Neural cell (in vitro differentiated cells): ENCODE data around the gene EEF1AKMT3. TPM values are rescaled to one million over a fixed set of nuclear protein-coding genes. Genes with fewer than 3 reads are reported as not detected.

Source experiments
- H2AFZ ChIP-seq: fragments of 200-600, 300-800 bp; sonication (generic), shearing (Covaris generic); 2 replicates; pipeline ENCODE4 v1.6.0; 2014; ENCODE audit warnings: low read depth, mild to moderate bottlenecking, antibody characterized with exemption, low read length, moderate library complexity
- H3F3A ChIP-seq: fragments of 200-600 bp; shearing (Covaris generic); 2 replicates; pipeline ENCODE4 v1.6.1; 2016; ENCODE audit warnings: mild to moderate bottlenecking, moderate library complexity, mixed read lengths, antibody characterized with exemption, low read length; ENCODE audit not compliant: insufficient read depth, poor library complexity, severe bottlenecking
- H3K27ac ChIP-seq: fragments of 200-600, 300-800 bp; sonication (generic), shearing (Covaris generic); 2 replicates; pipeline ENCODE4 v1.5.1; 2014; ENCODE audit warnings: mild to moderate bottlenecking, low read length, moderate library complexity
- H3K27me3 ChIP-seq: fragments of 300-800, 200-600 bp; sonication (generic), shearing (Covaris generic); 2 replicates; pipeline ENCODE4 v1.6.0; 2014; ENCODE audit warnings: mild to moderate bottlenecking, low read depth, low read length, moderate library complexity; ENCODE audit not compliant: insufficient read depth
- H3K36me3 ChIP-seq: fragments of 300-800, 200-600 bp; sonication (generic), shearing (Covaris generic); 2 replicates; pipeline ENCODE4 v1.5.1; 2014; ENCODE audit warnings: mild to moderate bottlenecking, antibody characterized with exemption, low read length, moderate library complexity; ENCODE audit not compliant: insufficient read depth
- H3K4me2 ChIP-seq: fragments of 300-800, 200-600 bp; sonication (generic), shearing (Covaris generic); 2 replicates; pipeline ENCODE4 v1.6.0; 2014; ENCODE audit warnings: mild to moderate bottlenecking, low read length
- H3K4me3 ChIP-seq: fragments of 300-800, 200-600 bp; sonication (generic), shearing (Covaris generic); 2 replicates; pipeline ENCODE4 v1.5.1; 2014; ENCODE audit warnings: mild to moderate bottlenecking, low read length, moderate library complexity
- H3K79me2 ChIP-seq: fragments of 200-600 bp; shearing (Covaris generic); replicated peaks from 2 replicates; pipeline ENCODE4 v1.6.0; 2014; ENCODE audit warnings: mild to moderate bottlenecking, low read length, moderate library complexity; ENCODE audit not compliant: insufficient read depth
- H3K9ac ChIP-seq: fragments of 300-800, 200-600 bp; sonication (generic), shearing (Covaris generic); 2 replicates; pipeline ENCODE4 v1.6.1; 2016; ENCODE audit warnings: mild to moderate bottlenecking, low read length, mixed read lengths
- H3K9me2 ChIP-seq: fragments of 200-600 bp; shearing (Covaris generic); 2 replicates; pipeline ENCODE4 v1.6.1; 2016; ENCODE audit warnings: mild to moderate bottlenecking, low read length, mixed read lengths; ENCODE audit not compliant: insufficient read depth
- H3K9me3 ChIP-seq: fragments of 200-600, 300-800 bp; sonication (generic), shearing (Covaris generic); 2 replicates; pipeline ENCODE4 v1.6.1; 2016; ENCODE audit warnings: mild to moderate bottlenecking, mixed run types, low read length, moderate library complexity, mixed read lengths
- H4K20me1 ChIP-seq: fragments of 200-600 bp; shearing (Covaris generic); 2 replicates; pipeline ENCODE4 v1.6.1; 2016; ENCODE audit warnings: mild to moderate bottlenecking, mixed run types; ENCODE audit not compliant: insufficient read depth
- EP300 ChIP-seq: fragments of 450-650 bp; conservative IDR thresholded peaks from 2 replicates; pipeline ENCODE4 v1.6.1; 2014; ENCODE audit warnings: antibody characterized with exemption, mild to moderate bottlenecking, moderate library complexity; ENCODE audit not compliant: poor library complexity, severe bottlenecking
- EZH2 ChIP-seq: fragments of 200-600, 300-800 bp; shearing (Covaris generic), sonication (generic); IDR thresholded peaks from 2 replicates; pipeline ENCODE4 v1.6.1; 2014; ENCODE audit warnings: antibody characterized with exemption, low read length, borderline replicate concordance, mild to moderate bottlenecking; ENCODE audit not compliant: insufficient read depth, poor library complexity, severe bottlenecking
- MXI1 ChIP-seq: fragments of 450-650 bp; conservative IDR thresholded peaks from 2 replicates; pipeline ENCODE4 v1.6.1; 2014; ENCODE audit warnings: antibody characterized with exemption, mild to moderate bottlenecking; ENCODE audit not compliant: poor library complexity, severe bottlenecking
- POLR2AphosphoS5 ChIP-seq: IDR thresholded peaks from 2 replicates; pipeline ENCODE4 v1.6.1; 2012
- RAD21 ChIP-seq: fragments of 450-650 bp; conservative IDR thresholded peaks from 2 replicates; pipeline ENCODE4 v1.6.1; 2014; ENCODE audit warnings: antibody characterized with exemption, mild to moderate bottlenecking, moderate library complexity
- REST ChIP-seq: IDR thresholded peaks from 2 replicates; pipeline ENCODE4 v1.6.1; 2012; ENCODE audit warnings: borderline replicate concordance
- SMC3 ChIP-seq: fragments of 450-650 bp; conservative IDR thresholded peaks from 2 replicates; pipeline ENCODE4 v1.6.1; 2014; ENCODE audit warnings: antibody characterized with exemption, mild to moderate bottlenecking, moderate library complexity; ENCODE audit not compliant: poor library complexity
- TAF1 ChIP-seq: IDR thresholded peaks from 2 replicates; pipeline ENCODE4 v1.6.1; 2012; ENCODE audit warnings: low read depth
- polyA plus RNA-seq: library from polyadenylated mRNA; depleted of rRNA; stranded (reverse); fragments of >200 nt; gene quantifications from 2 replicates; pipeline ENCODE4 v1.2.3, GENCODE V29; 2014
- TF ChIP-seq, protein P1 (sequence below): fragments of 450-650 bp; IDR thresholded peaks from 2 replicates; pipeline ENCODE4 v1.5.1; 2014; ENCODE audit warnings: antibody characterized with exemption, mild to moderate bottlenecking, moderate library complexity; ENCODE audit not compliant: poor library complexity, severe bottlenecking

EEF1AKMT3 gene
- polyA plus RNA-seq, 1 donor from 2014 or later = 1.6 TPM

- peak overlapping the region; percentile 95 for H3K9ac ChIP-seq
Measured at GRCh38 chr12:57739387-57739786, 33.0 kb upstream of the EEF1AKMT3 start.

DNA sequence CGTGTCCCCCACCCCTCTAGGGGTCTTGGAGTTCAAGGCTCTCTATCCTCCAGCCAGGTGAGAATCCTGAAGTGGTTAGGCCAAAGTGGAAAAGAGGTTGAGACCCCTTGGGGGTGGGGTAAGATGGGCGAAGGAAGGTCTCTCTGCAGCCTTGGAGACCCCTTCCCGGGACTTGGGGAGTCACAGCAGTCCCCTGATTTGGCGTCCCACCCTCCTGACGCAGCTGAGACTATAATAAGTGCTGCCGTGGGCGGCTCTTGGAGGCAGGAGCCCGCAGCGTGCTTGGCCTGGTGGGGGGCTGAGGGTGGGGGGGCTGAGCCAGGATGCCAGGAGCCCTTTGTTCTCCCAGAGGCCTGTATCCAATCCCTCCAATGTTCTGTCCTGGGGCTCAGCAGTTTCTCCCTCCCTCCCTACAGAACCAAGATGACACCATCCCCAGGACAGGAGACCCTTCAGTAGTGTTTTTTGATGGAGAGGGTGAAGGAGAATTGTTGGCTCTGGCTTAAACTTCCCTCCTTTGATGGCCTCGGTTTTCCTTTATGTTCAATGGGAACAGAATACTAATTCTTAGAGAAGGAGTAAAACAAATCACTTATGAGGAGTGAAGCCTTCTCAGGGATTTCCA lies 32.4 kb upstream of the EEF1AKMT3 start:
- no peaks in the 10 kb centered on the region for H3K9me3 ChIP-seq
- H3K27me3 ChIP-seq = peaks cover 30% of the 10 kb centered on the region
- no peaks in the 10 kb centered on the region for H3K36me3 ChIP-seq
- H3K9ac ChIP-seq = peak overlapping the region; percentile 31
- H3K4me3 ChIP-seq = peak overlapping the region; percentile 88
- no peak overlapping the region for H3K4me2 ChIP-seq
- H3K79me2 ChIP-seq = no peaks in the 10 kb centered on the region
- H3F3A ChIP-seq = no peaks in the 10 kb centered on the region
- TF ChIP-seq MXI1 (no peak), EP300 (no peak), SMC3 (no peak), REST (no peak), RAD21 (no peak), EZH2 (no peak), POLR2AphosphoS5 (no peak), TAF1 (no peak)
- TF ChIP-seq, protein P1, sequence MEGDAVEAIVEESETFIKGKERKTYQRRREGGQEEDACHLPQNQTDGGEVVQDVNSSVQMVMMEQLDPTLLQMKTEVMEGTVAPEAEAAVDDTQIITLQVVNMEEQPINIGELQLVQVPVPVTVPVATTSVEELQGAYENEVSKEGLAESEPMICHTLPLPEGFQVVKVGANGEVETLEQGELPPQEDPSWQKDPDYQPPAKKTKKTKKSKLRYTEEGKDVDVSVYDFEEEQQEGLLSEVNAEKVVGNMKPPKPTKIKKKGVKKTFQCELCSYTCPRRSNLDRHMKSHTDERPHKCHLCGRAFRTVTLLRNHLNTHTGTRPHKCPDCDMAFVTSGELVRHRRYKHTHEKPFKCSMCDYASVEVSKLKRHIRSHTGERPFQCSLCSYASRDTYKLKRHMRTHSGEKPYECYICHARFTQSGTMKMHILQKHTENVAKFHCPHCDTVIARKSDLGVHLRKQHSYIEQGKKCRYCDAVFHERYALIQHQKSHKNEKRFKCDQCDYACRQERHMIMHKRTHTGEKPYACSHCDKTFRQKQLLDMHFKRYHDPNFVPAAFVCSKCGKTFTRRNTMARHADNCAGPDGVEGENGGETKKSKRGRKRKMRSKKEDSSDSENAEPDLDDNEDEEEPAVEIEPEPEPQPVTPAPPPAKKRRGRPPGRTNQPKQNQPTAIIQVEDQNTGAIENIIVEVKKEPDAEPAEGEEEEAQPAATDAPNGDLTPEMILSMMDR = no peak
- no peak overlapping the region for H2AFZ ChIP-seq
- peaks cover 20% of the 10 kb centered on the region for H4K20me1 ChIP-seq
- no peak overlapping the region for H3K27ac ChIP-seq
- H3K9me2 ChIP-seq = no peaks in the 10 kb centered on the region

More at GRCh38 chr12:57739387-57739786, 33.0 kb upstream of the EEF1AKMT3 start:
- H3K27me3 ChIP-seq = peaks cover 36% of the 10 kb centered on the region
- peaks cover 4% of the 10 kb centered on the region for H3K36me3 ChIP-seq
- no peak overlapping the region for H2AFZ ChIP-seq
- TF ChIP-seq TAF1 = no peak
- no peak for TF ChIP-seq SMC3
- no peak overlapping the region for H3K4me2 ChIP-seq
- H3K9me3 ChIP-seq = no peaks in the 10 kb centered on the region
- peaks cover 20% of the 10 kb centered on the region for H4K20me1 ChIP-seq
- H3K79me2 ChIP-seq = no peaks in the 10 kb centered on the region
- H3F3A ChIP-seq = no peaks in the 10 kb centered on the region
- H3K9me2 ChIP-seq = no peaks in the 10 kb centered on the region
- H3K27ac ChIP-seq = no peak overlapping the region
- peak overlapping the region; percentile 88 for H3K4me3 ChIP-seq
